DOHH2 (cell line): ENCODE results near the gene CDH4.

Source experiments
- CTCF ChIP-seq: fragments of 200-600 bp; sonication (generic); IDR thresholded peaks from one replicate; pipeline ENCODE4 v1.5.1; 2014; ENCODE audit warnings: antibody characterized with exemption, mild to moderate bottlenecking, low read depth, low read length; ENCODE audit not compliant: poor library complexity, severe bottlenecking
- EZH2phosphoT487 ChIP-seq: fragments of 200-600 bp; sonication (generic); IDR thresholded peaks from 2 replicates; pipeline ENCODE4 v1.6.1; 2017; ENCODE audit warnings: borderline replicate concordance, mild to moderate bottlenecking, antibody characterized with exemption, low read length, moderate library complexity, mixed read lengths

GRCh38 chr20:61585764-61586163 is 333.7 kb downstream of the CDH4 start:
- TF ChIP-seq CTCF (no peak), EZH2phosphoT487 (no peak)
